GM12875 (cell line): ENCODE data around the gene TNS1.
"Not testable (repeated sequence)": the region's sequence is repeated elsewhere in the genome, so short reads cannot be mapped to it uniquely, and the experiment has no call there.

Experiments
- H3K4me3 ChIP-seq: one replicate; pipeline ENCODE4 v1.5.1; 2011; ENCODE audit warnings: low read depth, low read length, control low read depth
- TF ChIP-seq, protein P1 (sequence below): IDR thresholded peaks from 2 replicates; pipeline ENCODE4 v1.5.1; 2011; ENCODE audit warnings: low read depth, mild to moderate bottlenecking, control low read depth, inconsistent platforms, low read length, moderate library complexity, borderline replicate concordance; ENCODE audit not compliant: insufficient read depth

The TNS1 gene

DNA sequence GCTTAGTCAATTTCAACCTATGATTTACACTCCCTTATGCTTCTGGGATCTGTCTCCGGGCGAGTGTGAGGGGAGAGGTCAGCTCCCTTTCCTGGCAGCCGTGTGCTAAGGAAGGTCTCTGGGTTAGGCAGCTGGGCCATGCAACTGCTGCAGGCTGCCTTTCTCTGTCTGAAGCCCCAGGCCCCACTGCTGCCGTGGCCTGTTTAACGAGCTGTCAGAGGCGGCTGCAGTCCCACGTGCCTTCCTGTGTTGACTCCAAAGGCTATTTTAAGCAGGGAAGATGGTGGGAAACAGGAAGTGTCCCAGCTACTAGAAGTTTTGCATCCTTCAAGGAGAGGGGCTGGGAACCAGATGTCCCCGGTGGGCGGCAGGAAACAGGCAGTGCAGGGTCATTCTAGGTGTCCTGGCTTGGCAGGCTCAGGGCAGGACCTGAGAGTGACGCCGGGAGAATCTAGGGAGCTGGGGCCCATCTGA lies 186.4 kb downstream of the TNS1 start:
- TF ChIP-seq, protein P1, sequence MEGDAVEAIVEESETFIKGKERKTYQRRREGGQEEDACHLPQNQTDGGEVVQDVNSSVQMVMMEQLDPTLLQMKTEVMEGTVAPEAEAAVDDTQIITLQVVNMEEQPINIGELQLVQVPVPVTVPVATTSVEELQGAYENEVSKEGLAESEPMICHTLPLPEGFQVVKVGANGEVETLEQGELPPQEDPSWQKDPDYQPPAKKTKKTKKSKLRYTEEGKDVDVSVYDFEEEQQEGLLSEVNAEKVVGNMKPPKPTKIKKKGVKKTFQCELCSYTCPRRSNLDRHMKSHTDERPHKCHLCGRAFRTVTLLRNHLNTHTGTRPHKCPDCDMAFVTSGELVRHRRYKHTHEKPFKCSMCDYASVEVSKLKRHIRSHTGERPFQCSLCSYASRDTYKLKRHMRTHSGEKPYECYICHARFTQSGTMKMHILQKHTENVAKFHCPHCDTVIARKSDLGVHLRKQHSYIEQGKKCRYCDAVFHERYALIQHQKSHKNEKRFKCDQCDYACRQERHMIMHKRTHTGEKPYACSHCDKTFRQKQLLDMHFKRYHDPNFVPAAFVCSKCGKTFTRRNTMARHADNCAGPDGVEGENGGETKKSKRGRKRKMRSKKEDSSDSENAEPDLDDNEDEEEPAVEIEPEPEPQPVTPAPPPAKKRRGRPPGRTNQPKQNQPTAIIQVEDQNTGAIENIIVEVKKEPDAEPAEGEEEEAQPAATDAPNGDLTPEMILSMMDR: no peak
- no peak overlapping the region for H3K4me3 ChIP-seq

DNA sequence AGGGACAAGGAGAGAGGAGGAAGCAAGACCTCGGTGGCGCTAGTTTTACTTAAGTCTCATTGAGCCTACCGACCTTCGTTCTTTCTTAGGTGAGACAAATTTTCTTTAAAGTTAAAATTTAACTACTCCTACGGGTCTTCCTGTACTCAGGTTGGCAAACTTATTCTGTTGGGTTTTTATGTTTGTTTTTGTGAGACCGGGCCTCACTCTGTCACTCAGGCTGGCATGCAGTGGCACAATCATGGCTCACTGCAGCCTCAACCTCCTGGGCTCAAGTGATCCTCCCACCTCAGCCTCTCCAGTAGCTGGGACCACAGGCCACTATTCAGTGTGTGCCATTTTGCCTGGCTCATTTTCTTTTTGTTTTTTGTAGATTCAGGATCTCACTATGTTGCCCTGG lies 189.0 kb downstream of the TNS1 start:
- TF ChIP-seq, protein P1: no peak
- H3K4me3 ChIP-seq: no peak overlapping the region

DNA sequence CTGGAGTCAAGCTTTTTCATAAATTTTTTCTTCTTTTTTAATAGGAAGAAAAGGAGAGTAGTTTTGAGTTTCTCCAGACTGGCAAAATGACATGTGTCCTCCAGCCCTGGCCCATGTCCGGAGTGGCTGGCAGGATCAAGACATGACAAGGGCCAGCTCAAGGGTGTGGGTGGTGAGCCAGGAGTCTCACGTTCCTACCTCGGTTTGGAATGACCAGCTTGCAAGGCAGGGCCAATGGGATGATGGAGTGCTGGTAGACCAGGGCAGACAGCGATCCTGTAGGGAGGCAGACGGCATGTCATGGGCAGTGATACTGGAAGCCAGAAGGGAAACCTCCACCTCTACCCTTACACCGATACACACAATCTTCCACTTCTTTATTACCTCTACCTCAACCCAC lies 190.6 kb downstream of the TNS1 start:
- TF ChIP-seq, protein P1: no peak
- H3K4me3 ChIP-seq: no peak overlapping the region

DNA sequence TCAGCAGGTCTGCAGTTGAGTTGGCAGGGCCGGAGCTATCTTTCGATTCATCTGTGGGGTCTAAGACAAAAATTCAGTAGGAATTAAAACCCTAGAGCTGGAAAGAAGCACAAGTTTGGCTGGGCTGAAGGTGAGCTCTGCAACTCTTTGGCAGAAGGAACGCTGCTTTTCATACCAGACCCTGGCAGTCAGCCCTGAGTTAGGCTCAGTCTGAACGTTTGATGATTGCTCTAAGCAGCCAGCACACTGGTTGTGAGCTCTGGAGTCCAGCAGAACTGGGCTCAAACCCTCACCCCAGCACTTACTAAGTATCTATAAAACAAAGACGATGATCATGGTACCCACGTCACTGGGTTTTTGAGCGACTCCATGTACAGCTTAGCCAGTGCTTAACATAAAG lies 192.5 kb downstream of the TNS1 start:
- TF ChIP-seq, protein P1: no peak
- H3K4me3 ChIP-seq: no peak overlapping the region

DNA sequence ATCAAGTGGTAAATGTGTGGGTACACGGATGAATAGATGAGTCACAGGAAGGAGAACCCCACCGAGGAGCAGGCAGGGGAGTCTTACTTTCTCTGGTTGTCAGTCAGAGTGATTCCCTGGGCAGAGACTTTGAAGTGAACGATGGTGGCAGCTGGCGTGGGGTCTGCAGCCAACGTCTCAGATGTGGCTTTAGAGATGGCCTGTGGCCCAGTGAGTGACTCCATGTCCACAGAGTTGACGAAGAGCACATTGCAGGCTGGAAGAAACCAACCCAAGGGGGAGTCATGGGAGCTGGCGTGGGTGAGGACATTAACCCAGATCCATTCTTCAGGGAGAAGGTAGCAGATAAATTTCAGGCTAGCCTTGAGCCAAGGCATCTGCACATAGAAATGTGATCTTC lies 193.1 kb downstream of the TNS1 start:
- no peak overlapping the region for H3K4me3 ChIP-seq
- TF ChIP-seq, protein P1: no peak

DNA sequence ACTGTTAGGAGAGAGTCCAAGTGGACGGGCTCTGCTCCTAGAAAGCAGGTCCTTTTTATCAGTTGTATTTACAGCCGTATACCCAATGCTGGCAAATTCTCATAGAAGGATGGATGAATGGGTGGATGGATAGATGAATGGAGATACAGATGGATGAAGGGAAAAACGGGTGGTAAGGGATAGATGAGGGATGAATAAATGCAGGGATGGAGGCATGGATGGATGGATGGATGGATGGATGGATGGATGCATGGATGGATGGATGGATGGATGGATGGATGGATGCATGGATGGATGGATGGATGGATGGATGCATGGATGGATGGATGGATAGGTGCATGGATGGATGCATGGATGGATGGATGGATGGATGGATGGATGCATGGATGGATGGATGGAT lies 193.8 kb downstream of the TNS1 start:
- H3K4me3 ChIP-seq: not testable (repeated sequence)

DNA sequence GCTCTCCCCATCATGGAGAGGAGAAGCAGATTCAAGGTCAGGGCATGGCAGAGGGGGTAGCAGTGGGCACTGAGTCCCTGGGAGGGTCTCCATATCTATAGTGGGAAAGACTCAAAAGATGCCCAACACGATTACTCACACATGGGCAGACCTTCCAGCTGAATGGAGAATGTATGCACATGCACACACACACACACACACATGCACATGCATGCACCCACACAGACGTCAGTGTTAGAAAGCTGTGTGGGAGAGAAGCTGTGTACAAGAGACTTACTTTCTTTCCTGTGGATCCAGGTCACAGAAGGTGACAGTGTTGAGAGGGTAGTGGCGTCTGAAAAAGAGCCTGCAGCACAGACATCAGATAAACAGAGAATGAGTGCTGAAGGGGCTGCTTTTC lies 194.5 kb downstream of the TNS1 start:
- TF ChIP-seq, protein P1: no peak
- no peak overlapping the region for H3K4me3 ChIP-seq

DNA sequence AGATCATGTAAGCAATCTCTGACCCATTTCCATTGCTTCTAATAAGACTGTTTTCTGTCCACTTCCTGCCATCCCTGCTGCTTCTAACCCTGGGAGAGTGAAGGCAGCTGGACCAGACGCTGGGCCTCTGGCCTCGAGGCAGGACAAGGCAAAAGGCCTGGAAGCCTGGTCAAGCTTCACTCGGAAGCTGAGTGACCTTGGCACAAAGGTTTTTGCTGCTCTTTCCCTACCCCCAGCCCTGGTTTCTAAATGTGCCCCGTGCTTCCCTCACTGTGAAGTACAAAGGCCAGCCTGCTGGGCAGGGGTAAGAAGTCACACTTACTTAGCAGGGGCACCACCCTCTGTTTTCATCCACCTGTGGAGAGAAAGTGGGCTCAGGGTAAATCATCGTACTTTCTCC lies 195.0 kb downstream of the TNS1 start:
- no peak overlapping the region for H3K4me3 ChIP-seq
- TF ChIP-seq, protein P1: no peak
